NCI-H2171 (cell line): Measurements from ENCODE around the gene ZNF764.
A peak's percentile ranks its signal among the peaks of the same experiment; 100 is the strongest.

Experiments
- DNase-seq: peaks from one replicate; lab custom pipeline; 2025; lab: John Stamatoyannopoulos, UW

ZNF764 gene

DNA sequence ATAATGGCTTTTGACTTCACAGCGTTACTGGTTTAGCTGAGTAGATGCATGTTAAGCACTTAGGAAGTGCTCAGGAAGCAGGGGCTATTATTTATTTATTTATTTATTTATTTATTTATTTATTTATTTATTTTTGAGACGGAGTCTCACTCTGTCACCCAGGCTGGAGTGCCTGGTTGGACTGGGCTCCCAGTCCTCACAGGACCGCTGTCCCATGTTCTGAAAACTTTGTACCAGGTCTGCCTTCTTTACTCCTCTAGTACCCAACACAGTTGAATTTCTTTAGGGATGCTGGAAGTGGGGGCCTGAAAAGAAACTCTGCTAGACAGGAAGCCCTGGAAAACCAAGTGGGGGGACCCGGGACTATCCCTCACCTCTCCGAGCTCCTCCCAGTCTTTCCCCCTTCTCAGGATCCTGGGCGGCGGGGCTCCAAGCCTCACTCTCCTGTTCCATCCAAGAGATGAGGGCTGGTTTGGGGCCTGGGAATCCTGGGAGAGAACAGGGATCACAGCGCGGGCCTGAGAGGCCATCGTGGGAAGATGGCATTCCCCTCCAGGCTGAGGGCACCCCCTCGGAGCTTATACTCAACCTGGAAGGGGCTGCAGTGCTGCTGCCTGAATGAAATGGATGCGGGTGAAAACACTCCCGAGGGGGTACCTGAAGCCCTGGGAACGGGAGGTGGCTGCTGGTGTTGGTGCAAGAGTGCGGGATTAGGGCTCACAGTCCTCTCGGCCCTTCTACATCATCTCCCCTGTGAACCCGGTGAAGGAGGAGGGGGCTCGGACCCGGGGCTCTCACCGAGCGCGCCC is 12.7 kb upstream of the ZNF764 start:
- DNase-seq, result no peak

DNA sequence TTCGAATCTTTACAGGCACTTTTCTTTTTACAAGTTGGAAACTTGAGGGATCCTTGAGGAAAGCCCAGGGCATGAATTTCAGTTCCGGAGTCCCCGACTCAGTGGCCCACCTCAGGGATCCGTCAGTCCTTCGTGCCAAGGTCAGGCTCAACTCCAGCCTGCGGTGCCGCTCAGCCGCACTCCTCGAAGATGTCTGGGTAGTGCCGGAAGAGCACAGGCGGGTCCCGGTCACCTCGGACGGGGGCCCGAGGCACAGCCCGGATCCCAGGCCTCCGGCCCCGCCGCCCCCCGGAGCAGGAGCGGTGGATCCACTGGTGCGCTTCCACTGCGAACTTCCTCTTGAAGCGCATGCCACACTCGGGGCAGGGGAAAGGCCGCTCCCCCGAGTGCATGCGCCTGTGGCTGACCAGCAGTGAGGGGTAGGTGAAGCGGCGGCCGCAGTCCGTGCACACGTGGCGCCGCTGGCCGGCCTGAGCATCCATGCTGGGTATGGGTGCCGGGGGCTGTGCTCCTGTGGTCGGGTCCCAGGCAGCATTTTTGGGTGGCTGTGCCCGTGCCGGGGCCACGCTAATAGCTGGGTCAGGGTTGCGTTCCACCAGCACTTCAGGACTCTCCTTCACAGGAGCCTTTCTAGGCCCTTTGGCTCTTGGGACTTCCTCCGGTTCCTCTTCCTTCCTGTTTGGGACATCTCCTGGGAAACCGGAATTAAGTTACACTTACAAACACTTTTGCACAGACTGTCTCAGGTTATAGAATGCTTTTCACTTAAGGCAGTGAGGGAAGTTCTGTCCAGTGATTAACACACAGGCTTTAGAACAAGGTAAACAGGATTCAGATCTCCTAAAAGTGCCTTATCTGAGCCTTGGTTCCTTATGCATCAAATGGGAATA is 11.8 kb upstream of the ZNF764 start:
- DNase-seq, result no peak

DNA sequence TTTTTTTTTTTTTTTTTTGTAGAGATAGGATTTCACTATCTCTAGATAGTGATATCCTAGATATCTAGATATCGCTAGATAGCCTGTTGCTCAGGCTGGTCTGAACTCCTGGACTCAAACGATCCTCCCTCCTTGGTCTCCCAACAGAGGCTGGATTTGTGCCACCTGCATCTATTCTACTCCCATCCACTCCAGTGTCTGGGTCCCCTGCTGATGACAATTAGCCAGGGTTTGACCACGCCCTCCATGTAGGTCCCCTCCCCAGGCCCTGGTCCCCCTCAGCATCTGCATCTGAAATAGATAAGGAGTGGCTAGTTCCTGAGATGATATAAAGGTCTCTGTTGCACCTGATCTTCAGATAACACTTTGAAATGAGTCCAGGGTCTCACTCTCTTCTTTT is 11.1 kb upstream of the ZNF764 start:
- no peak for DNase-seq

DNA sequence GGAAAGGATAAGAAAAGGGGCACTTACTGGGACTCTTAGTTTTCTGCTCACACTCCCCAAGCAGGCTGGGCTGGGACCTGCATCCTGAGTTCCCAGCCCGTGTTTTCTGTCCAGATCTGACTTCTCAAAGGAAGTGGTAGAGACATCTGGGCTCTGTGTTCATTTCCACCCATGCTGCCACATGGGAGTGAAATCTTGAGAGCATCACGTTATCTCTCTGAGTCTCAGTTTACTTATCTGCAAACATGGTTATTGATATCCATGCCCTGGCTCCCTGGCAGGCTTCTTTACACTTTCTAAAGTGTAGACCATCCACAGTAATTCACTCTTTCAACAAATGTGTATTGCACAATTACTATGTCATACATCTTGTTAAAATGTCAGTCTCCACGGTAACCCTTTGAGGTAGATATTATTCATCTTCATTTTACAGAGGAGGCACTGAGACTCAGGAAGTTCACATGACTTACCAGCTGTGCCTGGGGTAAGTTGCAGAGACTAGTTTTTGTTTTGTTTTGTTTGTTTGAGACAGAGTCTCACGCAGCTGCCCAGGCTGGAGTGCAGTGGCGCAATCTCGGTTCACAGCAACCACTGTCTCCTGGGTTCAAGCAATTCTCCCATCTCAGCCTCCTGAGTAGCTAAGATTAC is 9.9 kb upstream of the ZNF764 start:
- DNase-seq, result no peak

DNA sequence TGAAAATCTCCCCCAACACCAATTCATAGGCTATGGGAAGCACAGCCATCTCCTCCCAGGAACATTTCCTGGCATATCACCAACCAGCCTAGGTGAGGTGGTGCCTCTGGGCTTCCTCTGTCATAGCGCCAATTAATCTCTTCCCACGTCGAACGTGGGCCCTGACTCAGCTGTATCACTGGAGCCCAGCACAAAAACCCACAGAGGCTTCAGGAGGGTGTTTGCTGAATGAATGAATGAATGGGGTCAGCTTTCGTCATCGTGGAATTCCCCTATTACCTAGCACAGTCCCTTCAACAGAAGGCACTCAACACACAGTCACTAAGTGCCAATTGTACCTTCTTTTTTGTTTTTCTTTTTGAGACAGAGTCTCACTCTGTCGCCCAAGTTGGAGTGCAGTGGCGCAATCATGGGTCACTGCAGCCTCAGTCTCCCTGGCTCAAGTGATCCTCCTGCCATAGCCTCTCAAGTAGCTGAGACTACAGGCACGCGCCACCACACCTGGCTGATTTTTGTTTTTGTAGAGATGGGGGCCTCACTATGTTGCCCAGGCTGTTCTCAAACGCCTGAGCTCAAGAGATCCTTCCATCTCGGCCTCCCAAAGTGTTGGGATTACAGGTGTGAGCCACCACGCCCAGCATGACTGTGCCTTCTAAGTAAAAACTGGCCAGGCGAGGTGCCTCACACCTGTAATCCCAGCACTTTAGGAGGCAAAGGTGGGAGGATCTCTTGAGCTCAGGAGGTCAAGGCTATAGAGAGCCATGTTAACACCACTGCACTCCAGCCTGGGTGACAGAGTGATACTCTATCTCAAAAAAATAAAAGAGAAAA is 9.2 kb upstream of the ZNF764 start:
- DNase-seq, result no peak

DNA sequence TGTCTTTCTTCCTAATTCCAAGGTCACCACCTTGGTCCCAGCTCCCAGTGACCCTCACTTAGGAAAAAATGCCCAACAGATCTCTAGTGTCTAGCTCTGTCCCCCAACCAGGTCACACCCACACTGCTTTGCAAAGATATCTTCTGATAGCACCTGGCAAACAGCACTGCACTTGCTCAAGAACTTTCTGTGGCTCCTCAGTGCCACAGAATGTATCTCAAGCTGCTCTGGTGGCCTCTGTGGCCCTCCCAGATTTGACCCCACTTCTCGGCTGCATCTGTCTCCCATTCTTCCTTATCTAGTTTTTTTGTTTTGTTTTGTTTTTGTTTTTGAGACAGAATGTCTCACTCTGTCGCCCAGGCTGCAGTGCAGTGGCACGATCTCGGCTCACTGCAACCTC is 8.4 kb upstream of the ZNF764 start:
- DNase-seq, result no peak

DNA sequence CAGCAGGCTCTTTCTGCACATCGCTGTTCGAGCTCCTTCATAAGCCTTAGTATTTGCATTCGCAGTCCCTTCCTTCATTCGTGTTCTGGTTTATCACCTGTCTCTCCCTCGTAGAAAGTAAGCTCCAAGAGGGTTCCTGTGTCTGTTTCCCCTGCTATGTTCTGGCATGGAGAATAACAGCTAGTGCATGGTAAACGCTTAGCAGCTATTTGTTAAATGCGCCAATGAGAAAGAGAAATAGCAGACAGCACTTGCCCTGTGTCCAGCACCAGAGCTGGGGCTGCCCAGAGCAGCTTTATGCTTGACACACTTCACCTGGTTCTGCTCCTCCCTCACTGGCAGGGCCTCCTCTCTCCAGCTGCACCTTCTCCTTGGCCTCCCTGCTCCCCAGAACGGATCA is 7.8 kb upstream of the ZNF764 start:
- DNase-seq, result no peak

DNA sequence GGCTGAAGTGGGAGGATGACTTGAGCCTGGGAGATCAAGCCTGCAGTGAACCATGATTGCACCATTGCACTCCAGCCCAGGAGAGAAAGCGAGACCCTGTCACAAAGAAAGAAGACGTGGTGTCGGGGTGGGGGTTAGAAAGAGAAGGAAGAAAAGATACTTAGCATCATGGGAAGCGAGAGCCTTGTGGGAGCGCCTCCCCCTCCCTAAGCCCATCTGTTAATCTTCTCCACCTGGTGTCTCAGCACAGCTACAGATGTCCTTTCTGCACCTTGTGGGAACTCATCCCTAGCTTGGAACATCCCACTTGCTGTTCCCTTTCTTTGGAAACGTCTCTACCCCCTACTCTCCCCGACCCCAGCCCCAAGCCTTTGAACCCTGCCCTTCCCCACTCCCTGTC is 7.4 kb upstream of the ZNF764 start:
- DNase-seq, result peak; percentile 48

DNA sequence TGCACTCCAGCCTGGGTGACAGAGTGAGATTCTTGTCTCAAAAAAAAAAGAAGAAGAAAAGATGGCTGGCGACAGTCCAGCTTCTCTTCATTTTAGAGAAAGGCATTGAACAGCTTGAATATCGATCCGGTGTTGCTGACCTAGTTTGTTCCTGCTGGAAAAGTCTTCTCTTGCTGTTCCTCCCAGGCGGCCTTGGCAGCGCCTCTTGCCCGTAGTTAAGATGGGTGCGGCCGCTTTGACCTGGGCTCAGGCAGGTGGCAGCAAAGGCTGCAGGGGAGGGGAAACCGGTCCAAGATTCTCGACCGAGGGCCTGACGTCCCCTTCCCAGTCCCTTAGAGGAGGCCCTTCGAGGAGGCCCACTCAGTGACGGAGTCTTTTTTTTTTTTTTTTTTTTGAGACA is 3.8 kb upstream of the ZNF764 start:
- DNase-seq, result no peak

DNA sequence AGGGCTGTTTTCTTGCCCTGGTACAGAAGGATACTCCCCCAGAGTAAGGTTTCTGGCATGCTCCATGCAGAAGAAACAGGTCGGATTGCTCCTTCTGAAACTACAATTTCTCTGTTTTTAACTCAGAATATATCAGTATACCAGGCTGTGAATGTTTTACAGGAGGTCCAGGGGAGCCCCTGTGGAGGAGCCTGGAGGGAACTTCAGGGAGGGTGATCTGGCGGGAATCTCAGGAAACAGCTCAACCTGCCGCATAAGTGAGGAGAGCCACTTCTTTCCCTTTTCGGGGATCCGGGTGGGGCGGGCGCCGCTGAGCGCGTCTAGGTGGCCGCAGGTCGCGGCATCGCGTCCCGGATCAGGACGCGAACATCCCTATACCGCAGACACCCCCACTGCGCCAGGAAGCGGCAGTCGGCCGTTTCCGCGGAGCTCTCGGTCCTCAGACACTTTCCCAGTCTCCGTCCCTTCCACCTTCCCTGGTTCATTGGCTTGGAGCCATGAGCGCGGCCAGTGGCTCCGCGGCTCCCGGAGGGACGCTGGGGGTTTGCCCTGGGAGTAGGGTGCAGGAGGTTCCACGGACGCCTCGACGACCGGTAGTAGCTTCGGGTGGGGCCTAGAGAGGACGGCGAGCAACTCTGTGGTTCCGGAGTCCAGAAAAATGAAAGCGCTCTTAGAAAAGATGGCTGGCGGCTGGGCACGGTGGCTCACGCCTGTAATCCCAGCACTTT is 3.1 kb upstream of the ZNF764 start:
- DNase-seq, result no peak

DNA sequence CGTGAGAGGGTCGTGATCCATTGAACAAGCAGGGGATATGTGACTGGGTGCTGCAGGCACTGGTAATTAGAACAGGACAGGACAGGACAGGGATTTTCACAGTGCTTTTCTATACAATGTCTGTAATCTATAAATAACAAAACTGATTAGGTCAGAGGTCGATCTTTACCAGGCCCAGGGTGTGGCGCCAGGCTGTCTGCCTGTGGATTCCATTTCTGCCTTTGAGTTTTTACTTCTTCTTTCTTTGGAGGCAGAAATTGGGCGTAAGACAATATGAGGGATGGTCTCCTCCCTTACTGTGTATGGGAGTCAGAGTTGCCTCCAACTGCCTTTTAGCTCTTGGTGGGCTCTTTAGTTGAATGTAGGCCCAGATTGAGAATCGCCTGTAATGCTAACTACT is 1.5 kb upstream of the ZNF764 start:
- no peak for DNase-seq

DNA sequence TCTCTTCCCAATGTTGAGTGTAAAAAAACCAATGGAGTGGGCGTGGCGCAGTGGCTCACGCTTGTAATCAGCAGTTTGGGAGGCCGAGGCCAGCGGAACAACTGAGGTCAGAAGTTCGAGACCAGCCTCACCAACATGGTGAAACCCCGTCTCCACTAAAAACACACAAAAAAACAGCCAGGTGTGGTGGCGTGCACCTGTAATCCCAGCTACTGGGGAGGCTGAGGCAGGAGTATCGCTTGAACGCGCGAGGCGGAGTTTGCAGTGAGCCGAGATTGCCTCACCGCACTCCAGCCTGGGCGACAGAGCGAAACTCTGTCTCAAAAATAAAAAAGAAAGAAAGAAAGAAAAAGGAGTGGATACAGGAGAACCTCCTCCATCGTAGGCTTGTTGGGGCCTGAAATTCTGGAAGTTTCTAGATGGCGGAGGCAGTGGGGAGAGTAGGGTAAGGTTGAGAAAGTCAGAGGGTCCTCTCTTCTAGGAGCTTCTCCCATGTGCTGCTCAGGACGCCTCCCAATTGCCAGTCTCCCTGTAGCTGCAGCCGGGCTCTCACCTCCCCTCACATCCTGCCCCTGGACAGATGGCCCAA is 709 bp upstream of the ZNF764 start:
- DNase-seq, result no peak

DNA sequence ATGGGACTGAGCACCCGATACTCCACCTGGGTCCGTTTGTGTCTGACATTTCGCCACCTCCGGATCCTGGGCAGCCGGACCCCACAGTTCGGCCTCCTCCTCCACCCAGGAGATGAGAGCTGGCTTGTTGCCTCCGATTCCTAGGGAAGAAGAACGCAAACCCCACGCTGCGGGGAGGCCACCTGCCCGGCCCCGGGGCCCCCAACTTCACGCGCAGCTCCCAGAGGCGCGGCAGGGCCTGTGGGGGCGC is 542 bp downstream of the ZNF764 start:
- DNase-seq, result no peak

DNA sequence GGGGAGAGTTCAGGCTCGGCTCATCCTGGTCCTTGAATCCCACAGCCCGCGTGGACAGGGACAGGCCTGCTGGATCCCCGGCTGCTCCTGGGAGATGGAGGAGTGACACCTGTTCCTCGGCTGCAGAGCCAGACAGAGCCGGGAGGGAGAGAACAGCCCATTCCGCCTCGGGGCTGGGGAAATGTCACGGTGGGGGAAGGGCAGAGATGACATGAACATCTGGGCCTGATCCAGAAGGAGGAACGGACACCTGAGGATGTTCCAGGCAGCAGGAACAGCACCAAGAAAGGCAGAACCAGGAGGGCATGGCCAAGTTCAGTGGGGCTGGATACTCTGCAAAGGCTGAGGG is 2.1 kb downstream of the ZNF764 start:
- DNase-seq, result no peak

DNA sequence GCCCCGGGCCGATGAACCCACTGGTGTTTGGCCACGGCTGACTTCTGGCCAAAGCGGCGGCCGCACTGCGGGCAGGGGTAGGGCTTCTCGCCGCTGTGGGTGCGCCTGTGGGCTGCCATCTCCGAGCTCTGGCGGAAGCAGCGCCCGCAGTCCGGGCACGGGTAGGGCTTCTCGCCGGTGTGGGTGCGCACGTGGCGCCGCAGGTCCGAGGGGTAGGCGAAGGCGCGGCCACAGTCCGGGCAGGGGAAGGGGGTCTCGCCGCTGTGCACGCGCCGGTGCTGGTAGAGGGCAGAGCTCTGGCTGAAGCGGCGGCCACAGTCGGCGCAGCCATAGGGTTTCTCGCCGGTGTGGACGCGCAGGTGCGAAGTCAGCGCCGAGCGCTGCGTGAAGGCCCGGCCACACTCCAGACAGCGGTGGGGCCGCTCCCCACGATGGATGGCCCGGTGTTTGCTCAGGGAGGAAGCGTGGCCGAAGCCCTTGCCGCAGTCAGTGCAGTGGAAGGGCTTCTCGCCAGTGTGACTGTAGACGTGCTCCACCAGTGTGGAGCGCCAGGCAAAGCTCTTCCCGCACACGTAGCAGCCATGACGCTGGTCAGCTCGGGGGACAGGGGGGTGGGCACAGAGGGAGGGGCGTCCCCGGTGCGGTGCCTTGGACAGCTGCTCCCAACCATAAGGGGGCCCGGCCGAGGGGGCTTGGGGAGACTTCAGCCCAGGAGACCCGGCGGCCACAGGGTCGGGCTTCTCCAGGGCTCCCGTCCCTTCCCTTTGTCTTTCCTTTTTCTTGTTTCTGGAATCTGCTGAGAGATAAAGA is 2.7 kb downstream of the ZNF764 start:
- DNase-seq, result no peak

DNA sequence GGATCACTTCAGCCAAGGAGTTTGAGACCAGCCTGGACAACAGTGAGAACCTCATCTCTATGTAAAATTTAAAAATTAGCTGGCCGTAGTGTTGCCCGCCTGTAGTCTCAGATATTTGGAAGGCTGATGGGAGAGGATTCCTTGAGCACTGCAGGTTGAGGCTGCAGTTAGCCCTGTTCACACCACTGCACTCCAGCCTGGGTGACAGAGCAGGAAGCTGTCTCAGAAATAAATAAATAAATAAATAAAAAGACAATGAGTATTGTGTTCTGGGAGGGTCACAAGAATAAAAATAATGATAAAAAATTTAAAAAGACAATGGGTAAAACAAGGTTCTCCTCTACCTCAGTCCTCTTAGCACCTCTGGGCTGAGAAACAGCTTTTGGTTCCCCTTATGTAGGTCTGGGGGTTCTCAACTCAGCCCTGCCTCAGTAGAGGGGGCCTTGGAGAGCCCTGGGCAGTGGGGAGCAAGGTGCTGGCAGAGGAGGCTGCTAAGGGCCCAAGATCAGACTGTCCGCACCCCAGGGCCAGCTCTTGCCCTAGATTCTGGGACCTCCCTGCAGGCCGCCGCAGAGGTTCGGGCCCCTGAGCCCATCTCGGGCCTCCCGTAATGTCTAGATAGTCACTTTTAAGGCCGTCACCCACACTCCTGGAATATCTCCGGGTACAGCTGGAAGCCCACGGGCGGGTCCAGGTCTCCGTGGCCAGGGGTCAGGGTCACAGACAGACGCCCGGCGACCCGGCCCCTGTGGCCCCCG is 3.4 kb downstream of the ZNF764 start:
- no peak for DNase-seq

DNA sequence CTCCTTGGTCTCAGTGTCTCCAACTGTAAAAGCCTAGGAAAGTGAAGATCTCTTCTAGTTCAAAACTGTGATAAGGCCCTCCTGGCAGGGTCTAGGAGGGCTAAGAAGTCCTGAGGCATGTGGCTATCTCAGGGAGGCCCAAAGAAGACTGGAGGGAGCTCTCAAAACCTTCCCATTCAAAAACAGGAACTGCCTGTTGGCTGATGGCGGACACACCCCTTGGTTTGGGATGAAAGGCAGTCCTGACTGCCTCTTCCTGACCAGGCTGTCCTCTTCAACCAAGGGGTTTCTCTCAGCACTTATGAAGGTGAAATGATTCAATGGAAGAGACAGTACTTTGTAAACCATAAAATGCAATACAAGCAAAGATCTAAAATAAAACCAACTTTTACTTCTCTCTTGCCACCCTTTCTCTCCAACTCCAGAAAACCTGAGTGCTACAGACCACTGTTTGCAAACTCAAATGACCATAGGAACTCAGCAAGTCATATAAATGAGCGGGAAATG is 4.7 kb downstream of the ZNF764 start:
- no peak for DNase-seq

DNA sequence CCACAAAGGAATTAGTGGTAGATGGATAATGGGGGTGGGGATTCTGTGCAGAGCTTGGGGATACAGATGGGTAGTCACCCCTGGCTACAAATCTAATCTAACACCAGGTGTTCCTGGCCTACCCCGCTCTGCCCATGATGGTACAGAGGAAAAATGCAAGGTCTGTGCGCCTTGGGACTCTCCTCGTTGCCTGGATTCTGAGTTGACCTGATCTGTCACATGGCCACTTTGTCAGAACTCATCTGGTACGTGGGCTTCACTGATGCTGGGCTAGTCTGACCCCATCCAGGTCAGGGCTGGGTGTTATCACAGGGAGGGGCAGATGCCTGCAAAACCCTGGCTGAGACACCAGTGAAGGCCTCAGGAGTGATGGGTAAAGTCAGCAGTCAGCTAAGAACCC is 5.2 kb downstream of the ZNF764 start:
- no peak for DNase-seq

DNA sequence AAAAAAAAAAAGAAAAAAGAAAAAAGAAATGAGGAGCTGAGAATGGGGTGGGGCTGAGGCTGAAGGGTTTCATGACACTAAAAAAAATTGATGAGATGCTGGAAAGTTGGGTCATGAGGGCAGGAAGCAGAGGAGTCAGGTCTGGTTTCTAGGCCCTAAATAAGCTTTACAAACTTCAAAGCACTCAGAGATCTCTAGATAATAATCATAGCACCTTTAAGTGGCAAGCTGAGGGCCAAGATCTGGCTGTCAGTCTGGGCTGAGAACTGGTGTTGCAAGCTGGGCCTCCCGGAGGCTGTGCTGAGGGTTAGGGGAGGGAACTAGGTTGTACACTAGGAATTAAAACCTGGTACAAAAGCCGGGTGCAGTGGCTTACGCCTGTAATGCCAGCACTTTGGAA is 6.4 kb downstream of the ZNF764 start:
- no peak for DNase-seq
